Activated T-helper 1 cell treated with anti-CD3 and anti-CD28 coated beads, Interleukin-12 subunit alpha, Interleukin-12 subunit beta, Interleukin-2, Interleukin-4 antibody, amounts not matched to agents 30 ng/mL and 10 ng/mL and 1 ng/mL, durations not matched to agents 14 hours and 24 hours and 36 hours (primary cell): Measurements from ENCODE around the gene LMCD1. TPM values are rescaled to one million over a fixed set of nuclear protein-coding genes. Genes with fewer than 3 reads are reported as not detected.

ENCODE experiments used
- DNase-seq: peaks from one replicate; pipeline ENCODE4 v3.0.0; 2021; ENCODE audit warnings: low spot score
- H3K27ac Mint-ChIP-seq: one replicate; pipeline ENCODE4 v1.8.0; 2021; ENCODE audit warnings: mild to moderate bottlenecking, mixed read lengths
- H3K27me3 Mint-ChIP-seq: one replicate; pipeline ENCODE4 v1.8.0; 2022; ENCODE audit warnings: mild to moderate bottlenecking, moderate library complexity, mixed read lengths; ENCODE audit not compliant: insufficient read depth
- H3K36me3 Mint-ChIP-seq: one replicate; pipeline ENCODE4 v1.8.0; 2021; ENCODE audit warnings: low read depth, mixed read lengths
- H3K4me1 Mint-ChIP-seq: one replicate; pipeline ENCODE4 v1.8.0; 2021; ENCODE audit warnings: low read depth, mixed read lengths
- H3K4me3 Mint-ChIP-seq: one replicate; pipeline ENCODE4 v1.8.0; 2021; ENCODE audit warnings: mild to moderate bottlenecking, moderate library complexity, mixed read lengths
- H3K9me3 Mint-ChIP-seq: one replicate; pipeline ENCODE4 v1.8.0; 2021; ENCODE audit warnings: mixed read lengths
- intact Hi-C: fragments of 100-400 bp; cut with micrococcal nuclease; formaldehyde crosslinking; loops from one replicate; pipeline ENCODE4 v1.15.1; 2024
- total RNA-seq: library from RNA; stranded (reverse); gene quantifications from 2 replicates; pipeline ENCODE4 v1.2.3, GENCODE V29; 2022

LMCD1 gene
- total RNA-seq = 0.52 and 0.83 TPM in 2 replicates

- H3K36me3 Mint-ChIP-seq = no peaks in the 10 kb centered on the region
- peaks cover 9% of the 10 kb centered on the region for H3K4me1 Mint-ChIP-seq
- no peaks in the 10 kb centered on the region for H3K9me3 Mint-ChIP-seq
- intact Hi-C loops = no loop called here
- peak within 1 kb of the TSS; percentile 56 for H3K4me3 Mint-ChIP-seq
- peak; percentile 73 for DNase-seq
- peaks cover 20% of the 10 kb centered on the region for H3K27me3 Mint-ChIP-seq
- H3K27ac Mint-ChIP-seq = no peak within 1 kb of the TSS
Measured at GRCh38 chr3:8501371-8502131, at the start of gene LMCD1. TSS of gene LMCD1 (plus strand) at chr3:8501823. CDS start at chr3:8501939, 116 bp downstream.

- H3K27ac Mint-ChIP-seq = no peak overlapping the region
- intact Hi-C loops = no loop called here
- DNase-seq = no peak
- H3K4me1 Mint-ChIP-seq = no peaks in the 10 kb centered on the region
- H3K36me3 Mint-ChIP-seq = no peaks in the 10 kb centered on the region
- no peaks in the 10 kb centered on the region for H3K27me3 Mint-ChIP-seq
- H3K9me3 Mint-ChIP-seq = no peaks in the 10 kb centered on the region
- no peak overlapping the region for H3K4me3 Mint-ChIP-seq
Measured at GRCh38 chr3:8452112-8452511, 49.5 kb upstream of the LMCD1 start.

GRCh38 chr3:8453153-8453552 is 48.5 kb upstream of the LMCD1 start:
- intact Hi-C loops = no loop called here
- DNase-seq = no peak
- H3K27ac Mint-ChIP-seq = no peak overlapping the region
- no peaks in the 10 kb centered on the region for H3K4me1 Mint-ChIP-seq
- no peaks in the 10 kb centered on the region for H3K9me3 Mint-ChIP-seq
- no peaks in the 10 kb centered on the region for H3K27me3 Mint-ChIP-seq
- no peak overlapping the region for H3K4me3 Mint-ChIP-seq
- H3K36me3 Mint-ChIP-seq = no peaks in the 10 kb centered on the region

- no peaks in the 10 kb centered on the region for H3K27me3 Mint-ChIP-seq
- H3K9me3 Mint-ChIP-seq = no peaks in the 10 kb centered on the region
Measured at GRCh38 chr3:8455526-8456411, 45.9 kb upstream of the LMCD1 start.

GRCh38 chr3:8456412-8456811 is 45.2 kb upstream of the LMCD1 start:
- DNase-seq = no peak
- Mint-ChIP-seq H3K27me3 (no peaks in the 10 kb centered on the region), H3K4me3 (no peak overlapping the region), H3K27ac (no peak overlapping the region), H3K4me1 (no peaks in the 10 kb centered on the region), H3K36me3 (no peaks in the 10 kb centered on the region), H3K9me3 (no peaks in the 10 kb centered on the region)
- intact Hi-C loops = no loop called here

More at GRCh38 chr3:8455526-8456411, 45.9 kb upstream of the LMCD1 start:
- DNase-seq = no peak
- Mint-ChIP-seq H3K4me3 (no peak overlapping the region), H3K36me3 (no peaks in the 10 kb centered on the region), H3K4me1 (no peaks in the 10 kb centered on the region), H3K27ac (no peak overlapping the region)
- intact Hi-C loops = no loop called here

- intact Hi-C loops = no loop called here
- Mint-ChIP-seq H3K27me3 (no peaks in the 10 kb centered on the region), H3K36me3 (no peaks in the 10 kb centered on the region), H3K27ac (no peak overlapping the region), H3K4me3 (no peak overlapping the region), H3K4me1 (no peaks in the 10 kb centered on the region), H3K9me3 (no peaks in the 10 kb centered on the region)
- DNase-seq = no peak
Measured at GRCh38 chr3:8457039-8457438, 44.6 kb upstream of the LMCD1 start.

GRCh38 chr3:8458238-8458661 is 43.4 kb upstream of the LMCD1 start:
- Mint-ChIP-seq H3K36me3 (no peaks in the 10 kb centered on the region), H3K9me3 (no peaks in the 10 kb centered on the region)

GRCh38 chr3:8458711-8459110 is 42.9 kb upstream of the LMCD1 start:
- Mint-ChIP-seq H3K27me3 (no peaks in the 10 kb centered on the region), H3K27ac (no peak overlapping the region), H3K4me3 (no peak overlapping the region), H3K4me1 (no peaks in the 10 kb centered on the region), H3K36me3 (no peaks in the 10 kb centered on the region), H3K9me3 (no peaks in the 10 kb centered on the region)
- intact Hi-C loops = no loop called here
- DNase-seq = no peak

More at GRCh38 chr3:8458238-8458661, 43.4 kb upstream of the LMCD1 start:
- Mint-ChIP-seq H3K27me3 (no peaks in the 10 kb centered on the region), H3K4me1 (no peaks in the 10 kb centered on the region), H3K27ac (no peak overlapping the region), H3K4me3 (no peak overlapping the region)
- intact Hi-C loops = no loop called here
- DNase-seq = no peak

- H3K27me3 Mint-ChIP-seq = no peaks in the 10 kb centered on the region
- no peaks in the 10 kb centered on the region for H3K36me3 Mint-ChIP-seq
- intact Hi-C loops = no loop called here
- DNase-seq = no peak
- no peaks in the 10 kb centered on the region for H3K4me1 Mint-ChIP-seq
- H3K9me3 Mint-ChIP-seq = no peaks in the 10 kb centered on the region
- H3K27ac Mint-ChIP-seq = no peak overlapping the region
- H3K4me3 Mint-ChIP-seq = no peak overlapping the region
Measured at GRCh38 chr3:8460050-8460708, 41.4 kb upstream of the LMCD1 start.

GRCh38 chr3:8460815-8461456 is 40.7 kb upstream of the LMCD1 start:
- Mint-ChIP-seq H3K27me3 (no peaks in the 10 kb centered on the region), H3K4me3 (no peak overlapping the region), H3K9me3 (no peaks in the 10 kb centered on the region), H3K27ac (no peak overlapping the region), H3K4me1 (no peaks in the 10 kb centered on the region), H3K36me3 (no peaks in the 10 kb centered on the region)
- no peak for DNase-seq
- intact Hi-C loops = no loop called here

- Mint-ChIP-seq H3K27me3 (no peaks in the 10 kb centered on the region), H3K4me3 (no peak overlapping the region), H3K4me1 (no peaks in the 10 kb centered on the region), H3K9me3 (no peaks in the 10 kb centered on the region), H3K27ac (no peak overlapping the region), H3K36me3 (no peaks in the 10 kb centered on the region)
- no peak for DNase-seq
- intact Hi-C loops = no loop called here
Measured at GRCh38 chr3:8464668-8465067, 37.0 kb upstream of the LMCD1 start.

GRCh38 chr3:8466526-8466925 is 35.1 kb upstream of the LMCD1 start:
- H3K36me3 Mint-ChIP-seq = no peaks in the 10 kb centered on the region
- no peaks in the 10 kb centered on the region for H3K4me1 Mint-ChIP-seq
- H3K9me3 Mint-ChIP-seq = no peaks in the 10 kb centered on the region
- DNase-seq = no peak
- no peak overlapping the region for H3K27ac Mint-ChIP-seq
- no peaks in the 10 kb centered on the region for H3K27me3 Mint-ChIP-seq
- intact Hi-C loops = no loop called here
- no peak overlapping the region for H3K4me3 Mint-ChIP-seq
